ENCODE results near the gene PTPRF.

DNA sequence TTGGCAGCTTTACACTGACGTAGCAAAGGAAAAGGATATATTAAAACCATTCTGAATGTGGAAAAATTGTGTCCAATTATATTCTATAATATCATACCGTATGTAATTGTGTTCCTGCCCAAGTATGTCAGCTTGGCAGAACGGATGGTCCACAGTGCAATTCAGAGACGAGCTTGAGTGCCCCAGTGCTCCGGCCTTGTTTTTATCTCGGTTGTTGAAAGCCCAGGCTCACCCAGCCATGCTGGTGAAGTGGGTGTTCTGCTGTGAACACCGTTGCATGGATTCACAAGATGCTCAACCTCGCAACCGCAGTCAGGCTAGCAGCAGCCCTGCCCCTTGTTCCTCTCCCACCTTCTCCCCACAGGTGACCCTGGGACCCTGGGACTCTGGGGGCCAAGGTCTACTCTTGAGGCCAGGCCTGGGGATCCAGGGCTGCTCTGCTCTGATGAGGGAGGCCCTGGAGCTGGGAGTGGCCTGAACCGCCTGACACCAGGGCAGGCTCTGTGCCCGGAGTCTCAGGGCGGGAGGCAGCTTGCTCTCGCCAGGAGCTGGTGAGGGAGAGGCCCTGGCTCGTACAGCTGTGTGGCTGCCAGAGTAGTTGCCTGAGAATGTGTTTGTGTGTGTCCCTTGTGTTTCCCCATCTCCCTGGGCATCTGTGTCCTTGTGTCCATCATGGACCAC, 11.2 kb downstream of the PTPRF start:
- TF ChIP-seq POLR2AphosphoS5 (IDR thresholded peaks at IDR 0.05) = peak; percentile 9 to 73 (median 67)
- TF ChIP-seq, protein P1, sequence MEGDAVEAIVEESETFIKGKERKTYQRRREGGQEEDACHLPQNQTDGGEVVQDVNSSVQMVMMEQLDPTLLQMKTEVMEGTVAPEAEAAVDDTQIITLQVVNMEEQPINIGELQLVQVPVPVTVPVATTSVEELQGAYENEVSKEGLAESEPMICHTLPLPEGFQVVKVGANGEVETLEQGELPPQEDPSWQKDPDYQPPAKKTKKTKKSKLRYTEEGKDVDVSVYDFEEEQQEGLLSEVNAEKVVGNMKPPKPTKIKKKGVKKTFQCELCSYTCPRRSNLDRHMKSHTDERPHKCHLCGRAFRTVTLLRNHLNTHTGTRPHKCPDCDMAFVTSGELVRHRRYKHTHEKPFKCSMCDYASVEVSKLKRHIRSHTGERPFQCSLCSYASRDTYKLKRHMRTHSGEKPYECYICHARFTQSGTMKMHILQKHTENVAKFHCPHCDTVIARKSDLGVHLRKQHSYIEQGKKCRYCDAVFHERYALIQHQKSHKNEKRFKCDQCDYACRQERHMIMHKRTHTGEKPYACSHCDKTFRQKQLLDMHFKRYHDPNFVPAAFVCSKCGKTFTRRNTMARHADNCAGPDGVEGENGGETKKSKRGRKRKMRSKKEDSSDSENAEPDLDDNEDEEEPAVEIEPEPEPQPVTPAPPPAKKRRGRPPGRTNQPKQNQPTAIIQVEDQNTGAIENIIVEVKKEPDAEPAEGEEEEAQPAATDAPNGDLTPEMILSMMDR (IDR thresholded peaks at IDR 0.05 in 8 of 11, conservative IDR thresholded peaks at IDR 0.05 in 3 of 11) = no peak

Measured in spleen (tissue), 7 donors.